Tibial nerve (tissue), 4 donors: ENCODE measurements around the gene CNNM4. TPM values are rescaled to one million over a fixed set of nuclear protein-coding genes. Genes with fewer than 3 reads are reported as not detected.
A peak's percentile ranks its signal among the peaks of the same experiment; 100 is the strongest.

Experiments
- DNase-seq, 2 donors: peaks; one replicate each; pipeline ENCODE4 v3.0.0-alpha.2; 2019; ENCODE audit warnings: low spot score in 2 of 2
- H3K27ac ChIP-seq, 4 donors: fragments of 200-600 bp; sonication (generic) in 3 of 4; one replicate each; pipeline ENCODE4 v1.5.1; 2017 to 2019; ENCODE audit warnings: mild to moderate bottlenecking in 1 of 4
- H3K27me3 ChIP-seq, 2 donors: fragments of 200-600 bp; sonication (generic) in 1 of 2; one replicate each; pipeline versions ENCODE4 v1.5.1 to v1.6.0; 2017 to 2019
- H3K36me3 ChIP-seq, 3 donors: fragments of 200-600 bp; sonication (generic); one replicate each; pipeline ENCODE4 v1.5.1; 2018 to 2019
- H3K4me1 ChIP-seq, 4 donors: fragments of 200-600 bp; sonication (generic) in 3 of 4; one replicate each; pipeline ENCODE4 v1.5.1; 2017 to 2019
- H3K4me3 ChIP-seq, 4 donors: fragments of 200-600 bp; sonication (generic) in 3 of 4; one replicate each; pipeline ENCODE4 v1.5.1; 2017 to 2019; ENCODE audit warnings: mild to moderate bottlenecking in 1 of 4, moderate library complexity in 1 of 4
- H3K9me3 ChIP-seq, 4 donors: fragments of 200-600 bp; sonication (generic) in 3 of 4; one replicate each; pipeline ENCODE4 v1.5.1; 2017 to 2019
- EP300 ChIP-seq, 2 donors: sonication (generic); formaldehyde crosslinking; IDR thresholded peaks; one replicate each; pipeline ENCODE4 v1.6.1; 2017; ENCODE audit warnings: antibody characterized with exemption in 2 of 2, mild to moderate bottlenecking in 1 of 2
- POLR2A ChIP-seq, 2 donors: fragments of 450-650 bp; IDR thresholded peaks; one replicate each; pipeline ENCODE4 v1.6.1; 2017; ENCODE audit warnings: antibody characterized with exemption in 2 of 2, mild to moderate bottlenecking in 2 of 2, moderate library complexity in 2 of 2
- WGBS, 2 donors: methylation state at CpG; one replicate each; pipeline ENCODE4 v1.1.5; 2018; 5-methylcytosine and 5-hydroxymethylcytosine counted together
- total RNA-seq, 4 donors: library from RNA; depleted of rRNA; stranded (reverse); fragments of >200 nt; gene quantifications; one replicate each; pipeline ENCODE4 v1.1.0, GENCODE V29; 2016
- TF ChIP-seq, protein P1 (sequence below), 5 experiments: fragments of 200-600 bp in 3 of 5; fragments of 450-650 bp in 2 of 5; sonication (generic) in 3 of 5; IDR thresholded peaks; one replicate each; pipeline ENCODE4 v1.5.1; 2016 to 2019; ENCODE audit warnings: antibody characterized with exemption in 5 of 5, mild to moderate bottlenecking in 3 of 5, moderate library complexity in 2 of 5

Gene CNNM4
- total RNA-seq, 4 donors from 2014 or later, result 6.3 to 10.2 (median 7.9) TPM

GRCh38 chr2:96837575-96837974 lies 76.9 kb downstream of the CNNM4 start:
- TF ChIP-seq POLR2A (IDR thresholded peaks at IDR 0.05), result no peak
- TF ChIP-seq, protein P1, sequence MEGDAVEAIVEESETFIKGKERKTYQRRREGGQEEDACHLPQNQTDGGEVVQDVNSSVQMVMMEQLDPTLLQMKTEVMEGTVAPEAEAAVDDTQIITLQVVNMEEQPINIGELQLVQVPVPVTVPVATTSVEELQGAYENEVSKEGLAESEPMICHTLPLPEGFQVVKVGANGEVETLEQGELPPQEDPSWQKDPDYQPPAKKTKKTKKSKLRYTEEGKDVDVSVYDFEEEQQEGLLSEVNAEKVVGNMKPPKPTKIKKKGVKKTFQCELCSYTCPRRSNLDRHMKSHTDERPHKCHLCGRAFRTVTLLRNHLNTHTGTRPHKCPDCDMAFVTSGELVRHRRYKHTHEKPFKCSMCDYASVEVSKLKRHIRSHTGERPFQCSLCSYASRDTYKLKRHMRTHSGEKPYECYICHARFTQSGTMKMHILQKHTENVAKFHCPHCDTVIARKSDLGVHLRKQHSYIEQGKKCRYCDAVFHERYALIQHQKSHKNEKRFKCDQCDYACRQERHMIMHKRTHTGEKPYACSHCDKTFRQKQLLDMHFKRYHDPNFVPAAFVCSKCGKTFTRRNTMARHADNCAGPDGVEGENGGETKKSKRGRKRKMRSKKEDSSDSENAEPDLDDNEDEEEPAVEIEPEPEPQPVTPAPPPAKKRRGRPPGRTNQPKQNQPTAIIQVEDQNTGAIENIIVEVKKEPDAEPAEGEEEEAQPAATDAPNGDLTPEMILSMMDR (IDR thresholded peaks at IDR 0.05), result no peak
- no peak for TF ChIP-seq EP300 (IDR thresholded peaks at IDR 0.05)
- no peak overlapping the region for H3K4me3 ChIP-seq
- no peaks in the 10 kb centered on the region for H3K9me3 ChIP-seq
- H3K4me1 ChIP-seq, result peaks cover 0 to 24% (median 12%) of the 10 kb centered on the region in 4 donors
- WGBS, 2 donors, result 79 to 92% methylated on average over 9 of the region's 9 CpGs
- no peaks in the 10 kb centered on the region for H3K27me3 ChIP-seq
- H3K27ac ChIP-seq, result no peak overlapping the region
- no peak for DNase-seq
- peaks cover 0 to 91% (median 0%) of the 10 kb centered on the region in 3 donors for H3K36me3 ChIP-seq

- Histone ChIP-seq H3K9me3 (no peaks in the 10 kb centered on the region), H3K27ac (peak overlapping the region in 3 of 4 donors; percentile 2 to 63 (median 50)), H3K4me3 (peak overlapping the region in 1 of 4 donors; percentile 4), H3K27me3 (no peaks in the 10 kb centered on the region), H3K4me1 (peaks cover 0 to 14% (median 4%) of the 10 kb centered on the region in 4 donors), H3K36me3 (peaks cover 0 to 80% (median 0%) of the 10 kb centered on the region in 3 donors)
- WGBS, 2 donors, result 87 to 90% methylated on average over 21 to 22 of the region's 23 CpGs
- no peak for DNase-seq
- no peak for TF ChIP-seq EP300 (IDR thresholded peaks at IDR 0.05)
- TF ChIP-seq, protein P1 (IDR thresholded peaks at IDR 0.05), result no peak
- TF ChIP-seq POLR2A (IDR thresholded peaks at IDR 0.05), result no peak
These were observed 77.9 kb downstream of the CNNM4 start for GRCh38 chr2:96838345-96839292.

DNA sequence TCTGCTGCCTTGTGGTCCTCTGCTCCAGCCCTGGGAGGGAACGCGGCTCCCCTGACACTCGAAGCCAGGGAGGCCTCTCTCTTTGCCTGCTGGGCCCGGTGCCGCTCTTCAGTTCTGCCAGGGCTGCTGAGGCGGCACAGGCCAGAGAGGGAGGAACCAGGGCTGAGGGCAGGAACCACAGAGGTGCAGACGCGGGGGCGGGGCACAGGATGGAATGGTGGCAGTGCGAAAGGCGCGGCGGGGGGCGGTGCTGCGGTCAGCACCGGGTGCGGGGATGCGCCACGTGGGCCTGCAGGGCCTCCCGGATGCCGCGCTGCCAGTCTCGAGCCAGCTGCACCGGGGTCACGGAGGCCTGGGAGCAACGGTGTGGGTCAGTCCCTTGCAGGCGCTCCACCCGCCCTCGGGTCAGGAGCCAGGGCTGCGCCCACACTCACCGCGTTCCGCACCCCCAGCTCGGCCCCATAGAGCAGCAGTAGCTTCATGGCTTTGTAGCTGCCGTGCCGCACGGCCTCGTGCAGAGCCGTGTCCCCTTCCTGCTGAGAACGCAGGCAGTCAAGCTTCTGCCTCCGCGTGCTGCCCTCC lies 78.7 kb downstream of the CNNM4 start:
- Histone ChIP-seq H3K4me1 (peaks cover 0 to 13% (median 3%) of the 10 kb centered on the region in 4 donors), H3K27ac (peak overlapping the region in 3 of 4 donors; percentile 2 to 63 (median 50)), H3K27me3 (no peaks in the 10 kb centered on the region), H3K9me3 (no peaks in the 10 kb centered on the region), H3K4me3 (peak overlapping the region in 1 of 4 donors; percentile 4), H3K36me3 (peaks cover 0 to 78% (median 0%) of the 10 kb centered on the region in 3 donors)
- no peak for DNase-seq
- 34 to 50% methylated on average over 5 to 18 of the region's 42 CpGs for WGBS, 2 donors
- TF ChIP-seq, protein P1 (IDR thresholded peaks at IDR 0.05), result no peak
- TF ChIP-seq POLR2A (IDR thresholded peaks at IDR 0.05) (no peak), EP300 (IDR thresholded peaks at IDR 0.05) (peak in 1 of 2 donors; percentile 25)

DNA sequence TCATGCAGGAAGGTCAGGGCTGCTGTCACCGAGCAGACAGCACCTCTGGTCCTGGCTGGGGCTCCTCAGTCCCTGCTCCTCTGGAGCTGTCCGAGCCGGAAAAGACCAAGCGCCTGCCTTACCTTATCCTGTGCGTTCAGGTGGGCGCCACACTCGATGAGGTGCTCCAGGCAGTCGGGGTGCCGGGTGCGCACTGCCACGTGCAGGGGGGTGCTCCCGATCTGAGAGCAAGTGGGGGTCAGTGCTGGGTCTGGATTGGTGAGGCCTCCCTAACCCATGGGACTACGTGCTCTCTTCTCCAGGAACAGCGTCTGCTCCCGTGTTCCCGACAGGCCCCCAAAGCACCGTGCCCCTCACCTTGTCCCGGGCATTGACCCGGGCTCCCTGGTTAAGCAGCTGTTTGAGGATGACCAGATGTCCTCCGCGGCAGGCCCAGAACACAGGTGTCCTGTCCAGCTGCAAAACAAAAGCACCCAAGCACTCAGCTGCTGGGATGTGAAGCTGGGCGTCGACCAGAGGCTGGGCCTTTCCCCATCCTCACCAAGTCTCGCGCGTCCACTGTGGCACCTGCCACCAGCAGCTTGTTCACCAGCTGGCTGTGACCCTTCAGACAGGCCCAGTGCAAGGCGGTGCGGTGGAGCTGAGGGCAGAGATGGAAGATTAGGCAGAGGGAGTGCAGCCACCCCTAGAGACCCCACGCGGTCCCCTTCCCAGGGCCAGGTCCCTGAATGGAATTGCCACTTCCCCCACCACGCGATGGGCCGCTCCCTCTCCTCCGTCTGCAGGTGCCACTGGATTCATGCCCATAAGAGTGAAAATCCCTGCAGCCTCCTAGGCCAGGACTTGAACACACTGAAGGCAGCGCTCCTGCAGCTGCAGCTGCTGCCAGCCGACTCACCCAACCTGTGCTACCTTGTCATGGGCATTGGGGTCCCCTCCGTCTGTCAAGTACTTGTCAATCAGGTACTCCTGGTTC lies 79.5 kb downstream of the CNNM4 start:
- Histone ChIP-seq H3K4me1 (peaks cover 0 to 13% (median 3%) of the 10 kb centered on the region in 4 donors), H3K27me3 (no peaks in the 10 kb centered on the region), H3K4me3 (no peak overlapping the region), H3K9me3 (no peaks in the 10 kb centered on the region), H3K27ac (peak overlapping the region in 2 of 4 donors; percentile 2 to 63), H3K36me3 (peaks cover 0 to 73% (median 0%) of the 10 kb centered on the region in 3 donors)
- DNase-seq, result no peak
- TF ChIP-seq EP300 (IDR thresholded peaks at IDR 0.05) (no peak), POLR2A (IDR thresholded peaks at IDR 0.05) (no peak)
- TF ChIP-seq, protein P1 (IDR thresholded peaks at IDR 0.05), result no peak
- 81 to 84% methylated on average over 20 to 34 of the region's 37 CpGs for WGBS, 2 donors
